ENCODE data around the gene NKX3-2.

The NKX3-2 gene

DNA sequence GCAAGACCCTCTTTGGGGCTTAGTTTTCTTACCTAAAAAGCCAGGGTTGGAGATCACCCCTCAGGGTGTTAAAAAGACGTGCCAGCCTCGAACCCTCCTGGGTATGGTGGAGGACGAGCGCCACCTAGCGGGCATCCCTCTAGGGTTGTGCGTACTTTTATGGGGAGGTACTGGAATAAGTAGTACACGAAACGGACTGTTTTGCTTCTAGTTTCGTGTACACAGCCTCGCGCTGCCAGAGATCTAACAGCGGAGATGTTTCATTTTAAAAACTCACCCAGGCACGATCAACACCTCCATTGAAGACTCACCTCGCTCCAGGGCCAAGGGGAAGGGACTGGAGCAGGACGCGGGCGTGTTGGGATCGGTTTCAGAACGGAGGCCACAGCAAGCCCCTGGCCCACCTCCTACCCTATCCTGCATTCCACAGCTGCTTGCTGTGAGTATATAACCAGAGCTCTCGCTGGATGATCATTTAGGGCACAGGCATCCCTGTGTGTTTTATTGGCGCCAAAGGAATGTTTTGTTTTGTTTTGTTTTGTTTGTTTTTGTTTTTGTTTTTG lies 4.8 kb upstream of the NKX3-2 start:
- TF ChIP-seq GATA2 (IDR thresholded peaks at IDR 0.05; ENCODE audit: low read depth, low read length) (no peak), GATA3 (IDR thresholded peaks at IDR 0.05; ENCODE audit: low read depth, low read length) (no peak)

- TF ChIP-seq GATA2 (IDR thresholded peaks at IDR 0.05; ENCODE audit: low read depth, low read length) = no peak
- no peak for TF ChIP-seq GATA3 (IDR thresholded peaks at IDR 0.05; ENCODE audit: low read depth, low read length)
These were observed 4.0 kb upstream of the NKX3-2 start for GRCh38 chr4:13548059-13548983.

GRCh38 chr4:13547485-13548041 lies 3.3 kb upstream of the NKX3-2 start:
- TF ChIP-seq GATA3 (IDR thresholded peaks at IDR 0.05; ENCODE audit: low read depth, low read length) (no peak), GATA2 (IDR thresholded peaks at IDR 0.05; ENCODE audit: low read depth, low read length) (no peak)

- TF ChIP-seq GATA3 (IDR thresholded peaks at IDR 0.05; ENCODE audit: low read depth, low read length) (no peak), GATA2 (IDR thresholded peaks at IDR 0.05; ENCODE audit: low read depth, low read length) (no peak)
These were observed 2.7 kb upstream of the NKX3-2 start for GRCh38 chr4:13546941-13547484.

- TF ChIP-seq GATA3 (IDR thresholded peaks at IDR 0.05; ENCODE audit: low read depth, low read length) = no peak
- no peak for TF ChIP-seq GATA2 (IDR thresholded peaks at IDR 0.05; ENCODE audit: low read depth, low read length)
These were observed 2.0 kb upstream of the NKX3-2 start for GRCh38 chr4:13546142-13546940.

GRCh38 chr4:13545394-13545808 lies 1.1 kb upstream of the NKX3-2 start:
- TF ChIP-seq GATA2 (IDR thresholded peaks at IDR 0.05; ENCODE audit: low read depth, low read length) (no peak), GATA3 (IDR thresholded peaks at IDR 0.05; ENCODE audit: low read depth, low read length) (no peak)

- no peak for TF ChIP-seq GATA2 (IDR thresholded peaks at IDR 0.05; ENCODE audit: low read depth, low read length)
- TF ChIP-seq GATA3 (IDR thresholded peaks at IDR 0.05; ENCODE audit: low read depth, low read length) = no peak
These were observed 492 bp upstream of the NKX3-2 start for GRCh38 chr4:13544606-13545393.

DNA sequence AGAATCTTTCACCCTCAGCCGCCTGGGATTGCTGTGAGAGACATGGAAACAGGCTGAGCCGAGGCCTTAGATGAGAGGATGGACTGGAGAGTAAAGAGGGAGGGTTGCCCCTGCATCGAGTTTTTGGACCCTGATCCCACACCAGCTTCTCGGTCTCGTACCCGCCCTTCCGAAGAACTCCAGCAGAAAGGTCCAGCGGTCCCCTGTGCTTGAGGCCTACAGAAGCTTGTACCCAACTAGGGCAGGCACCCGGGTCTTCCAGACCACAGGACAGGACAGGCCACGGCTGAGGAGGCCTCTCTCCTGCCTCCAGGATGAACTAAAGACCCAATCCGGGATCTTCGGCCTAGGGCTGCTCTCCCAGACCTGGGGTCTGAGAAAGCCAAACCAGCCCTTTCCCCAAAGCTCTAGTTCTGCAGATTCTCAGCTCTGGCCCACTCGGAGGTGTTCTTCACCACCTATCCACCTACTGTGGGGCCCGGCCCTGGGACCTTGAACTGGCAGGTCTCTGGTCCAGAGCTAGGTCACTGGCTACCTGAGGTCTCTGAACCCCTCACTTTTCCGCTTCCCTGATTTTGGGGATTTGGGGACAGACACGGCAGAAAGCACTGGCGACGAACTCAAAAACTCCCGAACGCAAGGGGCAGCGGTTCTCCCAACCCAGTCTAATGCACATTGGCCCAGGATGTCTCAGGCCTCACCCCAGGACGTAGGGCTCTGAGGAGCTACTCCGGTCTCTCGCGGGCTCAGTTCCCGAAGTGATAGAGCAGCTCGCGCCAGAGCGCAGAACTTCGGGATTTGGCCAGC lies 1.1 kb downstream of the NKX3-2 start:
- no peak for TF ChIP-seq GATA2 (IDR thresholded peaks at IDR 0.05; ENCODE audit: low read depth, low read length)
- no peak for TF ChIP-seq GATA3 (IDR thresholded peaks at IDR 0.05; ENCODE audit: low read depth, low read length)

DNA sequence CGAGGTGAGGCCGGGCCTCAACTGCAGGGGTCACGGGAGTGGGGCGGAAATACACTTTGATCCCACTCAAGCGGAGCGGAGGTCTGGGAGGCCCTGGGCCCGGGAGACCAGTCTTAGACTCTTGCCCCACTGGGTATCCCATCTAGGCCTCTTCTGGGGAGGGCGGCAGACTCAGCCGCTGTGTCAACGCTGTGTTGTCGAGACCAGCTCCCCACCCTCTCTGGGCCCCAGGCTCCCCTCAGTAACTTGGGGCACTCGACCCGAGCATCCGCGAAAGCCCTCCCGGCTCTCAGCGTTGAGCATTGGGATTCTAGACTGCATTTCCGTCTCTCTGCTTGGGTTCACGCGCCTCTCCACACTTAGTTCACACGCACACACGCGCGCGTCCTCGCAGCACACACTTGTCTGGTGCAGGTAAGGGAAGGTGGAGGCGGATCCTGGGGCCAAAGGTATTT lies 1.7 kb downstream of the NKX3-2 start:
- TF ChIP-seq GATA3 (IDR thresholded peaks at IDR 0.05; ENCODE audit: low read depth, low read length) = no peak
- no peak for TF ChIP-seq GATA2 (IDR thresholded peaks at IDR 0.05; ENCODE audit: low read depth, low read length)

GRCh38 chr4:13541720-13542576 lies 2.4 kb downstream of the NKX3-2 start:
- no peak for TF ChIP-seq GATA2 (IDR thresholded peaks at IDR 0.05; ENCODE audit: low read depth, low read length)
- TF ChIP-seq GATA3 (IDR thresholded peaks at IDR 0.05; ENCODE audit: low read depth, low read length) = no peak

DNA sequence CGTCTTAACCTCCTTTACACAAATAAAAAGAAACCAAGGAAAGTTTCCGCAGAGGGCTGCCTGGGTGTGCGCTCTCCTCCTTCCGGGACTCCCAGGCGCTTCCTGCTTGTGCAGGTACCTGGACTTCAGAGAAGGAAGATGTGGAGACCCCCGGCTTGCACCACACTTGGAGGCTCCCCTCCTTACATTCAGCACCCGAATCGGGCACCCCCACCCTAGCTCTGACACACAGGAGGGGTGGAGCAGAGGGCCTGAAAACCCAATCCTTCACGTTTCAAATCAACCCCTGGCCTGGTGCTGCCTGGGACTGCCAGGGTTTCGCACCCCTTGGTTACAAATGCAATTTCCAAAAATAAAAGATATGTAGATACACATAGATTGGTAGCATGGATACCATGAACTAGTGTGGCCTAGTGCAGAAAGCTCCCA lies 3.1 kb downstream of the NKX3-2 start:
- no peak for TF ChIP-seq GATA2 (IDR thresholded peaks at IDR 0.05; ENCODE audit: low read depth, low read length)
- no peak for TF ChIP-seq GATA3 (IDR thresholded peaks at IDR 0.05; ENCODE audit: low read depth, low read length)

All from SH-SY5Y (cell line).